OCI-LY7 (cell line): ENCODE results near the gene DLGAP1. TPM values are rescaled to one million over a fixed set of nuclear protein-coding genes. Genes with fewer than 3 reads are reported as not detected.

ENCODE experiments used
- BruUV-seq: library from RNA; stranded (reverse); fragments of 400-500 nt; replicated peaks from 2 replicates; lab custom pipeline; 2021; lab: Mats Ljungman, UMichigan
- CTCF ChIA-PET: fragments of 300-600 bp; sonication (Branson Sonifier 250); formaldehyde crosslinking; loops from one replicate; lab custom pipeline; 2022; ENCODE audit warnings: antibody characterized with exemption; ENCODE audit not compliant: unreplicated experiment; lab: Charles Lee
- POLR2A ChIA-PET: fragments of 300-600 bp; sonication (Branson Sonifier 250); formaldehyde crosslinking; loops from one replicate; lab custom pipeline; 2022; ENCODE audit warnings: antibody characterized with exemption; lab: Charles Lee
- DNase-seq: peaks from one replicate; pipeline ENCODE4 v3.0.0-alpha.2; 2015; ENCODE audit warnings: low spot score
- H2AFZ ChIP-seq: fragments of 200-600 bp; sonication (generic), shearing (Covaris generic); 2 replicates; pipeline ENCODE4 v1.6.1; 2014; ENCODE audit warnings: mild to moderate bottlenecking, antibody characterized with exemption, low read length, moderate library complexity
- H3K27ac ChIP-seq: fragments of 200-600 bp; sonication (generic); 2 replicates; pipeline ENCODE4 v1.5.1; 2014; ENCODE audit warnings: mixed run types, low read depth, mild to moderate bottlenecking, moderate library complexity, low read length, inconsistent platforms; ENCODE audit not compliant: poor library complexity, severe bottlenecking
- H3K36me3 ChIP-seq: fragments of 200-600 bp; sonication (generic); 2 replicates; pipeline ENCODE4 v1.6.1; 2014; ENCODE audit warnings: mild to moderate bottlenecking, antibody characterized with exemption, low read length, moderate library complexity, mixed read lengths; ENCODE audit not compliant: insufficient read depth
- H3K4me1 ChIP-seq: fragments of 200-600 bp; sonication (generic); 2 replicates; pipeline ENCODE4 v1.5.1; 2014; ENCODE audit warnings: mild to moderate bottlenecking, low read length; ENCODE audit not compliant: insufficient read depth, poor library complexity, severe bottlenecking
- H3K4me2 ChIP-seq: fragments of 200-600 bp; sonication (generic); 2 replicates; pipeline ENCODE4 v1.6.1; 2014; ENCODE audit warnings: mild to moderate bottlenecking, low read length
- H3K4me3 ChIP-seq: fragments of 200-600 bp; sonication (generic); 2 replicates; pipeline ENCODE4 v1.5.1; 2014; ENCODE audit warnings: mild to moderate bottlenecking, low read depth, low read length; ENCODE audit not compliant: poor library complexity, severe bottlenecking
- H3K79me2 ChIP-seq: fragments of 200-600 bp; sonication (generic); 2 replicates; pipeline ENCODE4 v1.6.1; 2016; ENCODE audit warnings: low read depth, mild to moderate bottlenecking, low read length, moderate library complexity, mixed read lengths; ENCODE audit not compliant: insufficient read depth
- H3K9me2 ChIP-seq: fragments of 200-600 bp; sonication (generic); 2 replicates; pipeline ENCODE4 v1.6.1; 2016; ENCODE audit warnings: mild to moderate bottlenecking, low read length, mixed read lengths; ENCODE audit not compliant: insufficient read depth
- H3K9me3 ChIP-seq: fragments of 200-600 bp; sonication (generic); 2 replicates; pipeline ENCODE4 v1.6.1; 2014; ENCODE audit warnings: mild to moderate bottlenecking, mixed run types, low read length, mixed read lengths
- H4K20me1 ChIP-seq: fragments of 200-600 bp; sonication (generic); 2 replicates; pipeline ENCODE4 v1.6.1; 2014; ENCODE audit warnings: mild to moderate bottlenecking, antibody characterized with exemption, low read length, moderate library complexity, mixed read lengths; ENCODE audit not compliant: insufficient read depth
- CTCF ChIP-seq: fragments of 200-600 bp; sonication (generic); conservative IDR thresholded peaks from 2 replicates; pipeline ENCODE4 v1.5.1; 2014; ENCODE audit warnings: mild to moderate bottlenecking, antibody characterized with exemption, low read length, moderate library complexity, mixed read lengths
- EZH2phosphoT487 ChIP-seq: fragments of 200-600 bp; sonication (generic); IDR thresholded peaks from 2 replicates; pipeline ENCODE4 v1.6.1; 2018; ENCODE audit warnings: low read depth, borderline replicate concordance, mild to moderate bottlenecking, mixed run types, antibody characterized with exemption, low read length, moderate library complexity, mixed read lengths
- intact Hi-C: fragments of 100-400 bp; cut with micrococcal nuclease; formaldehyde crosslinking; loops from one replicate; pipeline ENCODE4 v1.10.0; 2022; ENCODE audit not compliant: unreplicated experiment
- total RNA-seq, 2 experiments: library from RNA; depleted of rRNA in 1 of 2; stranded (reverse); fragments of >200 nt in 1 of 2; shearing (Covaris generic) in 1 of 2; gene quantifications; 2 replicates each; pipeline ENCODE4 v1.2.3, GENCODE V29; 2014 to 2022

Gene DLGAP1
- total RNA-seq, 2 experiments from 2014 or later: 0.22 TPM; not detected in 1

GRCh38 chr18:4007846-4008245 is 447.3 kb downstream of the DLGAP1 start:
- H3K4me3 ChIP-seq: no peak overlapping the region
- CTCF ChIA-PET: no interaction called here
- H3K4me1 ChIP-seq: no peaks in the 10 kb centered on the region
- no peak for DNase-seq
- TF ChIP-seq CTCF (no peak), EZH2phosphoT487 (no peak)
- POLR2A ChIA-PET: no interaction called here
- H3K9me3 ChIP-seq: no peaks in the 10 kb centered on the region
- no peaks in the 10 kb centered on the region for H4K20me1 ChIP-seq
- no peaks in the 10 kb centered on the region for H3K9me2 ChIP-seq
- BruUV-seq: no TSS peak
- H3K4me2 ChIP-seq: no peak overlapping the region
- H2AFZ ChIP-seq: no peak overlapping the region
- intact Hi-C loops: no loop called here
- no peak overlapping the region for H3K27ac ChIP-seq
- H3K36me3 ChIP-seq: no peaks in the 10 kb centered on the region
- no peaks in the 10 kb centered on the region for H3K79me2 ChIP-seq

- BruUV-seq: no TSS peak
- Histone ChIP-seq H3K9me3 (no peaks in the 10 kb centered on the region), H3K9me2 (no peaks in the 10 kb centered on the region), H3K4me3 (no peak overlapping the region), H3K27ac (no peak overlapping the region), H3K36me3 (no peaks in the 10 kb centered on the region), H3K4me2 (no peak overlapping the region), H4K20me1 (no peaks in the 10 kb centered on the region), H3K79me2 (no peaks in the 10 kb centered on the region), H2AFZ (no peak overlapping the region), H3K4me1 (no peaks in the 10 kb centered on the region)
- intact Hi-C loops: no loop called here
- TF ChIP-seq CTCF (no peak), EZH2phosphoT487 (no peak)
- DNase-seq: no peak
- POLR2A ChIA-PET: interaction anchor here (0.5 to 0.9 kb wide), 2 partner anchors 18 to 190 kb away, joined by 3 to 8 read pairs; no protein-coding TSS in a partner anchor
- CTCF ChIA-PET: no interaction called here
Observed at GRCh38 chr18:4004183-4004829, 450.8 kb downstream of the DLGAP1 start.

GRCh38 chr18:3998698-3999333 is 456.3 kb downstream of the DLGAP1 start:
- Histone ChIP-seq H2AFZ (peak overlapping the region; percentile 17; the same call in 1 of the 2 replicates), H3K27ac (no peak overlapping the region), H3K4me2 (peak overlapping the region; percentile 32; the same call in 1 of the 2 replicates), H3K4me3 (no peak overlapping the region), H3K36me3 (no peaks in the 10 kb centered on the region), H3K4me1 (peaks cover 5% of the 10 kb centered on the region), H3K9me2 (no peaks in the 10 kb centered on the region), H3K79me2 (no peaks in the 10 kb centered on the region), H3K9me3 (no peaks in the 10 kb centered on the region), H4K20me1 (no peaks in the 10 kb centered on the region)
- peak; percentile 73 for DNase-seq
- TF ChIP-seq EZH2phosphoT487: no peak
- TF ChIP-seq CTCF: peak; percentile 97
- ChIA-PET CTCF (interaction anchor here (1.1 kb wide), 1 partner anchor 228 kb away, joined by 5 read pairs; no protein-coding TSS in a partner anchor), POLR2A (no interaction called here)
- no TSS peak for BruUV-seq
- intact Hi-C loops: loop anchor here (2.0 to 5.0 kb wide), 2 partner anchors 296 to 717 kb away; no protein-coding TSS in a partner anchor
